ENCODE data around the gene NTM. TPM values are rescaled to one million over a fixed set of nuclear protein-coding genes. Genes with fewer than 3 reads are reported as not detected.

NTM gene
- total and polyA plus RNA-seq, 2 of the 8 experiments (the other 6 are each of a cell fraction or from before 2014, with no cell fraction given) = 13.4 to 20.0 TPM

DNA sequence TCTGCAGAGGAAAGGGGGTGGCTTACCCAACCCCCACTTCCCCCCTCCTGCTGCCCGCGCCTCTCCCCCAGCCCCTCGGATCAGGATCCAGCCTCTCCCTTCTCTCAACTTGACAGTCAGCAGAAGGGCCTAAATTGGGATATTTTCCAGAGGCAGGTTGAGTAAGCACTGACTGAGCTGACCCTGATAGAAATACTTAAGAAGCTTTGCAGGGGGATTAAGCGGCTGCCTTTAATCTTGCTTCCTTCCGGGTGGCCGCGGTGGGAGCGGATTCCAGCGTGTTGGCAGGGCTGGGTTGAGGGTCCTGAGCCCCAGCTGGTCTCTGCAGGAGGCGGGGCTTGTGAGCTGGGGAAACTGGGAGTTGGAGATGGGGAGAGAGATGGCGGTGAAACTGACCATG, 445.2 kb downstream of the NTM start (continued):
- TF ChIP-seq, protein P1, sequence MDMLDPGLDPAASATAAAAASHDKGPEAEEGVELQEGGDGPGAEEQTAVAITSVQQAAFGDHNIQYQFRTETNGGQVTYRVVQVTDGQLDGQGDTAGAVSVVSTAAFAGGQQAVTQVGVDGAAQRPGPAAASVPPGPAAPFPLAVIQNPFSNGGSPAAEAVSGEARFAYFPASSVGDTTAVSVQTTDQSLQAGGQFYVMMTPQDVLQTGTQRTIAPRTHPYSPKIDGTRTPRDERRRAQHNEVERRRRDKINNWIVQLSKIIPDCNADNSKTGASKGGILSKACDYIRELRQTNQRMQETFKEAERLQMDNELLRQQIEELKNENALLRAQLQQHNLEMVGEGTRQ (IDR thresholded peaks at IDR 0.05; ENCODE audit: low read length) = no peak
